GM18951 (cell line): Measurements from ENCODE around the gene PDE10A.

ENCODE experiments used
- POLR2A ChIP-seq: IDR thresholded peaks from 4 replicates; pipeline ENCODE4 v1.6.1; 2011; ENCODE audit warnings: mild to moderate bottlenecking; ENCODE audit not compliant: insufficient read length, insufficient read depth; ENCODE audit errors: extremely low read depth
- in situ Hi-C: fragments of 300-500 bp; cut with MboI; formaldehyde crosslinking; loops from one replicate; pipeline ENCODE4 v1.12.0; 2022; ENCODE audit warnings: low sequenced_read_pairs, mixed read lengths, inconsistent platforms; ENCODE audit not compliant: unreplicated experiment

The PDE10A gene

GRCh38 chr6:165300422-165300936 is 362.6 kb downstream of the PDE10A start:
- TF ChIP-seq POLR2A: no peak
- in situ Hi-C loops: no loop called here

GRCh38 chr6:165298875-165299274 is 364.2 kb downstream of the PDE10A start:
- TF ChIP-seq POLR2A: no peak
- in situ Hi-C loops: no loop called here

- no peak for TF ChIP-seq POLR2A
- in situ Hi-C loops: no loop called here
Observed at GRCh38 chr6:165298402-165298801, 364.6 kb downstream of the PDE10A start.

GRCh38 chr6:165292657-165293056 is 370.4 kb downstream of the PDE10A start:
- in situ Hi-C loops: no loop called here
- TF ChIP-seq POLR2A: no peak
